HCT116 (cell line): ENCODE data around the gene FAM234A.

ENCODE experiments used
- CTCF ChIP-seq, 3 experiments: fragments of 200-600 bp in 1 of 3; sonication (generic) in 1 of 3; IDR thresholded peaks in 2 of 3; conservative IDR thresholded peaks in 1 of 3; 2 replicates each; pipeline ENCODE4 v1.5.1; 2012 to 2017; ENCODE audit warnings: low read depth in 2 of 3, low read length in 2 of 3, antibody characterized with exemption in 1 of 3, borderline replicate concordance in 1 of 3, control low read depth in 1 of 3, mild to moderate bottlenecking in 1 of 3, mixed read lengths in 1 of 3, mixed run types in 1 of 3, moderate library complexity in 1 of 3; ENCODE audit not compliant: insufficient read depth in 1 of 3
- POLR2A ChIP-seq: IDR thresholded peaks from 2 replicates; pipeline ENCODE4 v1.7.0; 2011; ENCODE audit warnings: borderline replicate concordance; ENCODE audit not compliant: insufficient read depth, insufficient read length; ENCODE audit errors: extremely low read depth
- SIN3A ChIP-seq: IDR thresholded peaks from 2 replicates; pipeline ENCODE4 v1.6.1; 2012; ENCODE audit warnings: low read depth
- YY1 ChIP-seq: IDR thresholded peaks from 2 replicates; pipeline ENCODE4 v1.6.1; 2011; ENCODE audit warnings: low read length, low read depth, moderate library complexity, mild to moderate bottlenecking; ENCODE audit not compliant: insufficient replicate concordance; ENCODE audit errors: extremely low read depth

GRCh38 chr16:254461-254860, 19.8 kb downstream of the FAM234A start:
- no peak for TF ChIP-seq CTCF (IDR thresholded peaks at IDR 0.05 in 2 of 3, conservative IDR thresholded peaks at IDR 0.05 in 1 of 3; ENCODE audit: borderline replicate concordance in 1 of 3, insufficient read depth in 1 of 3, low read depth in 2 of 3, low read length in 2 of 3)
- no peak for TF ChIP-seq POLR2A
- no peak for TF ChIP-seq SIN3A
- no peak for TF ChIP-seq YY1
